HG03064 (cell line): ENCODE measurements around the gene GBGT1.

Experiments
- ATAC-seq: cut with Tn5 transposase; IDR thresholded peaks from one replicate; pipeline ENCODE4 v1.9.1; 2021; ENCODE audit warnings: low read depth; ENCODE audit not compliant: unreplicated experiment

The GBGT1 gene

DNA sequence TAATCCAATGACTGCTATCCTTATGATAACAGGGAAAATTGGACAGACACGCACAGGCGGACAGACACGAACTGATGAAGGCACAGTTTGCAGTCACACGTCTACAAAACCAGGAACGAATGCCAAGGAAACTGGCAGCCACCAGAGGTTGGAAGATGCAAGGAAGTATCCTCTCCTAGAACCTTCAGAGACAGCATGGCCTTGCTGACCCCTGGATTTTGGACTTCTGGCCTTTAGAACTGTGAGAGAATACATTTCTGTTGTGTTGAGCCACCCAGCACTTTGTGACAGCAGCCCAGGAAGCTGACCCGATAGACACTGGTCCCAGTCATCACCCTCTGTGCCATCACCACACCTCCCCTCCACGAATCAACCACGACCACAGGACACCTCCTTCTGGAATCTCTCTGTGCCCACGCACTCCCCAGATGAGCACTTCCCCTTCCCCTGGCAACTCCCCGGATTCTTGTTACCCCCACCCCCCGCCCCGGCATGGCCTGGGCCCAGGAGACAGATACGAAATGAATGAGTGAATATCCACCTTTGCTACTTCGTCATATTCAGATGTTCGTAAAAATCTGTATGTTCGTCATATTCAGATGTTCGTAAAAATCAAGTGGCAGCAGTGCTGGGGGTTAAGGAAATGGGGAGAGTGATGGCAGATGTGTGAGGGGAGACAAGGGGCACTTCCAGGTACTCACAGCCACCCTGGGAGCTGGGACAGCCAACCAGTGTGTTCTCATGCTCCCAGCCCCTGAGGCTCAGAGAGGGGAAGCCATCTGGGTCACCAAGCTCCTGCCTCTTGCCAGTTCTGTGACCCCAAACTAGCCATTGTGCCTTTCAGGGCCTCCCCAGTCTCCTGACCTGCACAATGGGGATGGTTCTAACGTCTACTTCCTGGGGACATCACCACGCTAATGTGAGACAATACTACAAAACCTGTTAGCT, 18.5 kb downstream of the GBGT1 start:
- ATAC-seq: no peak

DNA sequence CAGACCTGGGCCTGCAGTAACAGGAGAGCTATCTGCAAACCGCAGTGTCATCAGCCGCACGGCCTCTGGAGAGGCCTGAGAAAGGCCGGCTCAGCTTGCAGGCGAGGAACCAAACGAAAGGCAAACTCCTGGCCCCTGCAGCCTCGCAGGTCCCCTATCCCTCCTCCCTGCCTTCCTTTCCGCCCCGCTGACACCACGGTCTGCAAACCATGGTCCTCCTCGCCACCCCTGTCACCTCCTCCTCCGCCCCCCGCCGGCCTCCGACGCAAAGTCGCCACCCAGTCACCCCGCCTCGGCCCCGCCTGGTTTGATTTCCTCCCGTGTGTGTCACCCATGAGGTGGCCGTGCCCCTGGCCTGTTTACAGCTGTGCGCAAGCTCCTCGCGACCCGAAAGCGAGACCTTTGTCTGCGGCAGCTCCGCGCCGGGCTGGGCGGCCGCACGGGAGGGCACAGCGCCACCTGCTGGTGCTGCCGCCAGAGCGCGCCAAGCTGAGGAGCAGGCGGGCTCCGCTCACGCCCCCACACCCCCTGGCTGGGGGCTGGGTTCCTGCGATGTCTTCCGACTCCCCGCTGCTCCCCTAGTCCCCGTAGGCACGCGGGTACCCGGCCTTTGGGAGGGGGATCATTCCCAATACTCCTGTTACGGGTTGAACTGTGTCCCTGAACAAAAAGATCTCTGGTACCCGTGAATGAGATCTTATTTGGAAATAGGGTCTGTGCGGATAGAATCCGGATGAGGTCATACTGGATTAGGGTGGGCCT, 19.4 kb downstream of the GBGT1 start:
- ATAC-seq: peak; percentile 46

DNA sequence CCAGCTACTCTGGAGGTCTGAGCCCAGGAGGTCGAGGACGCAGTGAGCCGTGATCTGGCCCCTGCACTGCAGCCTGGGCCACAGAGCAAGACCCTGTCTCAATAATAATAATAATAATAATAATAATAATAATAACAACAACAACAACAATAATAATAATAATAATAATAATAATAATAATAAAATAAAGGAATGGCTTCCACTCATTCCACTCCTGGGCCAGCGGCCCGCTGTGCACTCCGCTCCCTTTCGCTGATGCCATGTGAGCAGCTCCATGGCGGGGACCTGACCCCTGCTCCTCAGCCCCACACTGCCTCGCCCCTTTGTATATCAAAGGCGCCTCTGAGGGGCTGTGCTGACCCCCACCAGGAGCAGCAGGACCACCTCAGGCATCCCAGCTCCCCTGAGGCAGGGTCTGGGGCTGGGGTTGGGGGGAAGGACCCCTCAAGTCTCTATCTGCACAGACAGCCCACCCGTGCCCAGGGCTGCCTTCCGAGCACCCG, 20.0 kb downstream of the GBGT1 start:
- ATAC-seq: no peak

DNA sequence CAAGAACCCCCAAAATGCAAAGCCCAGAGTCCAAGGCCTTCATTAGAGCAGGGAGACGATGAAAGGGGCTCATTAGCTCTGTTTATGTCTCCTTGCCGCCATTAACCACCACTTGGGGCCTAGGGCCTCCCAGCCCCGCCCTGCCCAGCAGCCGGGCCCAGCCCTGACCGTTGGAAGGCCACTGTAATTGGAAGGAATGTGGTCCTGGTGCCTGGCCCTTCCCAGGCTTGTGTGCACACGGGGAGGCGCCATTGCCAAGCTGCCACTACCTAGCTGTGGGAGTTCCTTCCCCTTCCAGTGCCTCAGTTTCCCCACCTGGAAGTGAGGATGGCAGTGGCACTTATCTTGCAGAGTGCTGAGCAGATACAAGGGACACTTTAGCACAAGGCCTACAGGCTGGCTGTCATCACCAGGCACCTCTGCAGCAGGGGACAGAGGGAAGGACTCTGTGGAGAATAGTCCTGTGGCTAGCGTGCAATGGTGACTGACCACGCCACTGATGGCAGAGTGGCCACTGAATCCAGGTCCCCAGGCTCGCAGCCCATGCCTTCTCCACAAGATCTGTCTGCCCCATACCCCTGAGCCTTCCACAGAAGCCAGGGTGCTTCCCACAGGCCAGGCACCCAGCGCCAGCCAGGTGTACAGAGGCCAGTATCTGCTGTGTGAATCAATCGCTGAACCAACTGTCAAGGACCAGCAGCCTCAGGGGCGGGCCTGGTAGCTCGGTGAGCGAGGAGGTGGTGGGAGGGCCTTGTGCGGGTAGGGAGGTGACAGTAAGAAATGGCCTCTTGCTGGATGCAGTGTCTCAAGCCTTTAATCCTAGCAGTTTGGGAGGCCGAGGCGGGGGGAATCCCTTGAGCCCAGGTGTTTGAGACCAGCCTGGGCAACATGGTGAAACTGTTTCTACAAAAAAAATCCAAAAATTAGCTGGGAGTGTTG, 20.8 kb downstream of the GBGT1 start:
- no peak for ATAC-seq

DNA sequence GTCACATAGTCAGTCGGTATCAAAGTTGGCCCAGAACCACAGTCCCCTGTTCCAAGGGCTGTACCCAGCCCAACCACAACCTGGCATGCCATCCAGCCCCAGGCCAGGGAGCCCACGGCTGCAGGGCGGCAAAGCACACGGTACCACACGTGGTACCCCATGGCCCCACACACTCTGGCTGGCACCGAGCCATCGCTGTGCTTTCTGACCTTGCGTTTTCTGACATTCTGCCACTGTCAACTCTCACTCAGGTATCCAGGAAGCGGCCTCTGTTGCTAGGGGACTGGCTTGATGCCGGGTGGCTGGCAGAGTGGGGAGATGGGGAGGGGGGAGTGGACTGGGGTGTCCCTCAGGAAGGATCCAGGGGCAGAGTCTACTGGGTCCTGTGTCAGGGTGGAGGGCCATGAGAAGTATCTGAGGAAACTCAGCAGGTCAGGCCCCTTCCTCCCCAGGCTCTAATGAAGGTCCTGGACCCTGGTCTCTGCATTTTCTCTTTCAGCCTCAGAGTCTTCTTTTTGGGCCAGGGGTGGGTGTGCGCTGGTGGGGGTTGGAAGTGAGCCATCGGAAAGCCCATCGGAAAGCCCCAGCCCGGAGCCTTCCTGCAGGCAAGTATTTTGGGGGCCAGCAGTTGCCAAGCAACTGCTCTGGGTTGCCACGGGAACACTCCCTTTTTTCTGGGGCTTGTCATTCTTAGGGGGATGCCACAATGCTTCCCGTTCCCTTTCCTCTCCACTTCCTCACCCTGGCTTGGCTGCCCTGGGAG, 21.7 kb downstream of the GBGT1 start:
- no peak for ATAC-seq

DNA sequence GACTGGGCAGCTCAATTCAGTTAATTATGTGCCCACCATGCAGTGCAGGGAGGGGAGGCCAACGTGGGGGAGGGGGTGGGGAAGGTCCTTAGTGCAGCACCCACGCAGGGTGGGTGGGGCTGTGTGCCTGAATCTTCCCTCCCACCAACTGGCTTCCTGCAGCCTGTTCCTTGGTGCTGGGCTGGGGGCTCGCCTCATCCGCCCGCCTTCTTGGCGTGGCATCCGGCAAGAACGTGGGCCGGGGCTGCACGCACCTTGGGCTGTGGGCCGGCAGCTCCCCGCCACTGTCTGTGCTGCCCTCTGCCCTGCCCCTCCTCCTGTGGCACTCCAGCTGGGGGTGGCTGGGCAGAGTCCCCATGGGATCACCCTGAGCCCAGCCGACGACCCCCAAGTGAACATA, 23.1 kb downstream of the GBGT1 start:
- no peak for ATAC-seq

DNA sequence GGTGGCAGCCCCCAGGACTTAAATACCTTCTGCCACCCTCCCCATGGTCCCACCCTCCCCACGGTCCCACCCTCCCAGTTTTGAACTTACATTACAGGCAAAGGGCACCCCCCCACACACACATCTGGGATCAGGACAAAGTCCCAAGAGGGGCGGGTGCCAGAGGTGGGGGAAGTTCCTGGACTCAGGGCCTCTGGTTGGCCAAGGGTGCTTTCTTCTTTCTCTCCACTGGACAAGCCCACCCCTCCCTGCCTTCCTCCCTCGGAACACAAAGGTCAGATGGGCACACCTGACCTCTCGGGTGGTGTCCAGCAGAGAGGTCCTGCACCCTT, 23.6 kb downstream of the GBGT1 start:
- no peak for ATAC-seq

DNA sequence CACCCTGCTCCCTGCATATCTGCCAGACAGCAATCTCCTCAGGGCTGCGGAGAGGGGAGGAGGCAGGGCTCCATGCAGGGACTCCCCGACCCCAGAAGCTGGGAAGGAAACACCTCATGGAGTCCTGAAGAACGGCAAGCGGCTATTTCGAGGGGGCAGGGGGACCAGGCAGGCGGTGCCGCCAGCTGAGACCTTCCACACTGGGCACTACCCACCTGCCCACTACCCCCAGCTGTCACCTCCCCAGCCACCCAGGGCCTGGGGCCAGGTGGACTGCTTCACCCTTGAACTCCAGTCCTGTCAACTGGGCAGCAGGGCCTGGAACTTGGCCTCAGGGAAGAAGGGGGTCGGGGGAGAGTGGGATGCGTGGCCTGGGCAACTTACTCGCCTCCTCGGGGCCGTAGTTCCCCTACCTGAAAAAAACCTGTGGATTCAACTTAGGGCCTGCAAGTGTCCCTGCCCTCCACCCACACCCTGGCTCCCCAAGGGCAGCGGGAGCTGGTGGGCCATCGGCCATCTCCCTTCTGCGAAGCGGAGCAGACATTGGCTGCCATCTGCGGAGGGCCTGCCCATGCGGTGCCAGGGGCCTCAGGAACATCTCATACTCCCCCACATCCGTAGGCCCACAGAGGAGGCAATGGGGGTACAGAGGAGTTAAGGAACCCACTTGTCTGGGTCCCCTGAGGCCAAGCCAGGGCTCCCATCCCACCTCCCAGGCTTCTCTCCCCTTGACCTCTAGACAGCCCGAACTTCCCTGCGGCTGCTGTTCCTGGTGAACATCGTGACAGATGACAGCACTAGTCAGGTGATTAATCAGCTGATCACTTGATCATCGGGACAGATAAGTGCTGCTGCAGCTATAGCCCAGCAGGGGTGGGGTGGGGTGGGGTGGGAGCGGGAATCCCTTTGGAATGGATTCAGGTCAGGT, 24.2 kb downstream of the GBGT1 start:
- no peak for ATAC-seq

DNA sequence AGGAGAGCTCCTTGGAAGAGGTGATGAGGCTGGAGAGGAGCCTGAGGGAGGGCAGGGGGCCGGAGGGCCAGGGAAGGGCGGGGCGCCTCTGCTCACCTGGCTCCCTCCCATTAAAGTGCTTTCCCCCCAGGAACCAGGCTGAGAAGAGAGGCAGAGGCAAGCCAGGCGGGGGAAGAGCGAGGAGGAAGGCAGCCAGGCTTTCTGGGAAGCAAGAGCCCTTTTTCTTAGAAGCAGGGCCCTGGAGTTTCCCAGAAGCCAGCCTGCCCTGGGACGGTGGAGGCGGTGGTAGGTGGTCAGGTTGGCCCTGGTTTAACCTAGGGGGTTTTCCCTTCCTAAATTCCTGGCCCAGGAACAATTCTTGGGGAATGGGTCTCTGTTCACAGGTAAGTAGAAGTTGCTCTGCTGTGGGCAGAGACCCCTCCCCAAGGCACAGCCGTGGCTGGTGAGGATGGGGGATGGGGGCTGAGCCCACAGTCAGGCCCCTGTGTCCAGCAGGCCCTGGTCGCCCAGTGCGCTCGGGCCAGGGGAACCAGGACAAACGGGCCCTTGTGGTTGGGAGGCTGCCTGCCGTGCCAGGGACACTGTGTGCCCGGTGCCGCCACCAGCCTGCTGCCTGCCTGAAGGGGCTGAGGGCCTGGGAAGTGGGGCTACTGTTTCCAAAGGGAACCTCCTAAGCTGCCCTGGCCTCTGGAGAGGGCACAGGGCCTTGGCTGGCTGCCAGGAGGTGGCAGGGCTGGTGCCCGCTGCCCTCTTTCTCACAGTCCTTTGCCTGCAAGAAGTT, 26.1 kb downstream of the GBGT1 start:
- no peak for ATAC-seq

DNA sequence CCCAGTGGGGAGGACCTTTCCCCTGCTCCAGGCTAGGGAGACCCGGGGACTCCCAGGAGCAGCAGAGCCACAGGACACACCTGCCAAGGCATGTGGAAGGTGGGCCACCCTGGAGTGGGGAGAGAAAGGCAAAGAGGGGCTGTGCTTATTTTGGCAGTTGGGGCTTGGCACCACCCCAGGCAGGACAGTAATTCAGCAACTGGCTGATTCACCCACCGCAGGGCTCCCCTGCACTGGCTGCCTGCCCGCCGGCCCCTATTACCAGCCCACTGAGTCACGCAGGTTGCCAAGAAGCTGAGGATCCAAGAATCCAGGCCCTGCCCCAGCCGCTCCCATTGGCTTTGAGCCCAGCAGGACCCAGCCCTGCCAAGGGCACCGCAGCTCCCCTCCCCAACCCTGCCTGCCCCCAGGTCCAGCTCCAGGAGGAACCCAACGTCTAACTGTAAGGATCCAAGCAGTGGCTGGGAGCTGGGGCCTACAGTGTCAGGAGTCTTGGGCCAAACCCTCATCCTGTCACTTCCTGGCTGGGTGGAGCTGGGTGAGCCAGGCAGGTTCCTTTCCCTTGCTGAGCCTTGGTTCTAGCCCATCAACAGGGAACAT, 28.5 kb downstream of the GBGT1 start:
- ATAC-seq: no peak

DNA sequence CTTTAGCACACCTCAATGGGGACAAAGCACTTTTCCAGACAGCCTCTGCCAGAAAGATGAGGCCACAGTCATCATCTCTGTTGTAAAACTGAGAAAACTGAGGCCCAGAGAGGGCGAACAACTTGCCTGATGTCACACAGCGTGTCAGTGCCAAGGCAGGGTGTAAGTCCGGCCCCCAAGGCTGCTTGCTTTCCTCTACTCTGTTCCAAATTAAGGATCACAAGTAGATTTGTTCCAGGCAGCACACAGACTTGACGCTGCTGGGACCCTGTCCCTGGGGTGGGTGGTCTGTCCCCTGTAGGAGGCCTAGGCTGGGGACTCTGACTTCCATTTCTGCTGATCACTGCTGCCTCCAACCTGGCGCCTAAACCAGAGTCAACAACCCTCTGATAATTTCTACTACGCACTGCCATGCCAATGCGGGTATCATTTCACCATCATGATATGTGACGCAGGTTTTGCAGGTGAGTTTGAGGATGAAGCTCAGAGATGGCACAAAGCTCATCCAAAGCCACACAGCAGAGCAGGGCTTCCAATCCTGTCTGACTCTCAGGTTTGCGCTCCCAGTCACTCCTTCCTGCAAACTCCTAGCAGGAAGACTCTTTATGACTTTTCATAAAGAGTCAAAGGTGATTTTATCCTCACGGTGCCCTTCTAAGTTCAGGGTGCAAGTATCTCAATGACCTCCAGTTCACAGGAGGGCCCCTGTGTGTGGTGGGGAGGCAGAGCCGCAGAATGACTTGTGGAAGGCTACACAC, 29.1 kb downstream of the GBGT1 start:
- no peak for ATAC-seq

DNA sequence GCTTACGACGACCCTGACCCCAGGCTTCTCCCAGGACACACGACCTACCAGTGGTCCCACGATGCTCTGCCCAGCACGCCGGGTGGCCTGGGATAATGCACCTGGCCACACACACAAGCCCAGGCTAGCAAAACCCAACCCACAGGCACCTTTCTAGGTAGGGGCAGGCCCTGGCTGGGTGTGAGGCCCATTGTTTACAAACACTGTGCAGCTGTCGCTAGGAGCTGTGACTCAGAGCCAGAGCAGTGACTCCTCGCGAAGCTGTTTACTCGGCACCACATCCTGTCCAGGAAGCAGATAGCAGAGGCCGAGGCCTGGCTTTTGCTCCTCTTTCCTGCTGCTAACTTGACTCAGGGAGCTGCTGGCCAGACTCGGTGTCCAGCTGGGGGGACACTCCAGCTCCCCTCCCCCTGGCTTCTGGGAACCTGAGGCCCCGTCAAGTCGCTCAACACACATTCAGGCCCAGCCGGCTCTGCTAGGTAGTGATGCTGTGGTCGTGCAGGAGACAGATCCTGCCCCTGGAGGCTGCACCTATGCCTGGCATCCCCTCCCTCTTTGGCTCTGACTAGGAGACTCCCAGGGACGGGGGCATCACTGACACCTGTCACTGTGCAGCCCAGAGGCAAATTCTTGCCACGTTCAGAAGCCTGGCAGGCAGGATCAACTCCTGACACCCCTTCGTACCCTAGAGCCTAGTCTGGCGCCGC, 29.9 kb downstream of the GBGT1 start:
- ATAC-seq: peak; percentile 79

DNA sequence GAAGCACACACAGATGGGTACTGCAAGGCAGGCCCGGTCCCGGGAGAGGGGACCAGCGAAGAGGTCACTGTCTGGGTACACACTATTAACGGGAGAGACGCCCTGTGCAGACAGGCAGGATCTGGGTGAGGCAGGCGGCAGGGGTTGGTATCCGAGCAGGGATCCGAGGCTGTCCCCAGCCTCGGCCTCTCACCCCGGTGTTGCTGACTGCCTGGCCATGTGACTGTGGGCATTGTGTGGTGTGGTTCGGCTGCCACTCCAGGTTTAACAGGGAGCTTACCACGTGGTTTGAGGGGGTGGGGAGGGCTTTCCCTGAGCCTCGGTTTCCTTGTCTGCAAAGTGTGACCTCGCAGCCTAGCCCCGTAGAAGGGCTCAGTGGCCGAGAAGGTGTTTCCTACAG, 31.5 kb downstream of the GBGT1 start:
- ATAC-seq: no peak

DNA sequence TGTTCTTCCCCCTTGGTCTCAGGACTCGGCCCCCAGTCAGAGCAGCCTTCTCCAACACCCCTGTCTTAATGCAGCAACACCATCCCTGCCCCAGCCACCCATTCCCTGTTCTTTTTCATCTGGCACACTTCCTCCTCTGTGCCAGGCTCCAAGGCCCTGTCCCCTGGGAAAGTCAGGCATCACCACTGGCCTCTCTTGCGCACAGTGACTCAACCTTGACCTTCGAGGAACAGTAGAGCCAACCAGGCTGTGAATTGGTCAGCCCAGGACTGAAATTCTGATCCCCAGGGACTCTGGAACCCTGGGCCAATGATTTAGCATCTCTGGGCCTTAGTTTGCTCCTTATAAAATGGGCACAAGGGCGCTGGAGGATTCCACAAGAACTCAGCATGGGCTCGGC, 32.2 kb downstream of the GBGT1 start:
- ATAC-seq: no peak

DNA sequence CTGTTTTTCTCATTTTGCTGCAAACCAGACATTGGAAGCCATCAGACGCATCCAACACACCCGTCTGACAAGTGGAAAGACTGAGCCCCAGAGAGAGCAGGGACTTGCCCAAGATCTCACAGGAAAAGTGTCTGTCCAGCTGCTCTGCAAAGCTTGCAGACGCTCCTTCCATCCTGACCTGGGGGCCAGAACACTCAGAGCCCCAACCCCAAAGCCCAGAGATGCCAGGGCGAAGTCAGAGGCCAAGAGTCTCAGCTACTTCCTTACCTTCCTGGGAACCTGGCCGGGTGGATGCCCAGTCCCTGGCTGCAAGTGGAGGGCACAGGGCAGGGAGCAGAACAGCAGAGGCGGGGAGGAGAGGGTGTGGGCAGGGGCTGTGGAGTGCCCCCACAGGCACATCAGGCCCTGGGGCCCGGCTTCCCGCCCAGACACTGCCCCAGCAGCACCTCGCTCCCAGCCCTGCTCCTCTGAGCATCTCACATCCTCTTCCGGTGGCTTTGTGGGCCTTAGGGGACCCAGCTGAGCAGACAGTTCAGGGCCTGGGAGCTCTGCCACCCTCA, 32.9 kb downstream of the GBGT1 start:
- no peak for ATAC-seq
